GM12873 (cell line): Measurements from ENCODE around the gene PDXP.

ENCODE experiments used
- CTCF ChIP-seq: IDR thresholded peaks from 2 replicates; pipeline ENCODE4 v1.5.1; 2012; ENCODE audit warnings: low read depth, mild to moderate bottlenecking, moderate library complexity, low read length, control low read depth; ENCODE audit not compliant: insufficient read depth; ENCODE audit errors: missing control alignments

PDXP gene

GRCh38 chr22:37711490-37711889, 53.0 kb downstream of the PDXP start:
- no peak for TF ChIP-seq CTCF

GRCh38 chr22:37713761-37714160, 55.2 kb downstream of the PDXP start:
- no peak for TF ChIP-seq CTCF

GRCh38 chr22:37714634-37715033, 56.1 kb downstream of the PDXP start:
- TF ChIP-seq CTCF, result no peak

- no peak for TF ChIP-seq CTCF
Measured at GRCh38 chr22:37715760-37716159, 57.2 kb downstream of the PDXP start.
